ENCODE measurements around the gene ARHGEF37.
"Not testable (repeated sequence)": the region's sequence is repeated elsewhere in the genome, so short reads cannot be mapped to it uniquely, and the experiment has no call there.

Gene ARHGEF37, protein sequence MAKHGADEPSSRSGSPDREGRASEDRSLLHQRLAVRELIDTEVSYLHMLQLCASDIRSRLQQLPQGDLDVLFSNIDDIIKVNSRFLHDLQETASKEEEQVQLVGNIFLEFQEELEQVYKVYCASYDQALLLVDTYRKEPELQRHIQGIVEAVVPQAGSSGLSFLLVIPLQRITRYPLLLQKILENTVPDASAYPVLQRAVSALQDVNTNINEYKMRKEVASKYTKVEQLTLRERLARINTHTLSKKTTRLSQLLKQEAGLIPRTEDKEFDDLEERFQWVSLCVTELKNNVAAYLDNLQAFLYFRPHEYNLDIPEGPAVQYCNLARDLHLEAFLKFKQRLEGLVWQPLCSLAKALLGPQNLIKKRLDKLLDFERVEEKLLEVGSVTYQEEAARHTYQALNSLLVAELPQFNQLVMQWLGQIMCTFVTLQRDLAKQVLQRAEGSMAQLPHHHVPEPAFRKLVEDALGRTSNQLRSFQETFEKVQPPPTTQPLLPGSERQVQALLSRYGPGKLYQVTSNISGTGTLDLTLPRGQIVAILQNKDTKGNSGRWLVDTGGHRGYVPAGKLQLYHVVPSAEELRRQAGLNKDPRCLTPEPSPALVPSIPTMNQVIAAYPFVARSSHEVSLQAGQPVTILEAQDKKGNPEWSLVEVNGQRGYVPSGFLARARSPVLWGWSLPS

DNA sequence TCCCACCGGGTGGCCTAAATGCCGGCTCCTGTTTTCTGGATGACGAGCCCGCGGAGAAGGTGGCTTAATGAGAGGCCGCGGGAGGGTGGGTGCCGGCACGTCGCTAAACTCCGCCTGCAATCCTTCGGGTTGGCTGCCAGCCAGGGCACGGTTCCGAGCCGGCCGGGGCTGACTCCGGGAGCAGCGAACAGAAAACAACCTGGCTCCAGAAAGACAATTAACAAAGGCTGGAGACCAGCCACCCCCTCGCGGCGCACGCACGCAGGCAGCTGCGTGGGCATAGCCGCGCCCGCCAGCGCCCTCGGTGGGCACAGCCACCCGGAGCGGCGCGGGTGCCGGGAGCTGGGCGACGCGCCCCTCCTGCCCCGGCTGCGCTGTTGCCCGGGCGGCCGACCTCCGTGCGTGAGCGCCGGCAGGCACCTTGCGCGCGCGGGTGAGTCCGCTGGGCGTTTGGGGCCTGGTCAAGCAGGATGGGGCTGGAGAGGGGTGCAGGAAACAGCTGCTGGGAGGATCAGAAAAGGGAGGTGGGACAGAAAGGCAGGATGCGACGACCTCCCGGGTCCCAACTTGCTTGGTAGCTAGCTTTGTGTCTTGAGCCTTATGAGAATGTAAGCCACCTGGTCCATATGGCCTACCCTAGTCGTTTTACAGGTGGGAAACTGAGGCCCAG is at the start of gene ARHGEF37:
TSS of gene ARHGEF37 (plus strand) at position 307 of the 670 bp plus-strand sequence. CDS start 16,272 bp downstream, outside the sequence.
- peak; percentile 61 for DNase-seq

DNA sequence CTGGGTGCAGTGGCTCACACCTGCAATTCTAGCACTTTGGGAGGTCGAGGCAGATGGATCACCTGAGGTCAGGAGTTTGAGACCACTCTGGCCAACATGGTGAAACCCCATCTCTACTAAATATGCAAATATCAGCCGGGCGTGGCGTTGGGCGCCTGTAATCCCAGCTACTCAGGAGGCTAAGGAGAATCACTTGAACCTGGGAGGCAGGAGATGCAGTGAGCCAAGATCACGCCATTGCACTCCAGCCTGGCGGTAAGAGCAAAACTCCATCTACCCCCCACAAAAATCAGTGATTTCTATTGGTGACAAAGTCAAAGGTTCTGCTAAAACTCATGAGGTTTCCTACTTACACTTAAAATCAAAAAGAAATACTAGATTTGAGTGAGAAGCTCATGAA is 48.9 kb upstream of the ARHGEF37 start:
- no peak for DNase-seq

DNA sequence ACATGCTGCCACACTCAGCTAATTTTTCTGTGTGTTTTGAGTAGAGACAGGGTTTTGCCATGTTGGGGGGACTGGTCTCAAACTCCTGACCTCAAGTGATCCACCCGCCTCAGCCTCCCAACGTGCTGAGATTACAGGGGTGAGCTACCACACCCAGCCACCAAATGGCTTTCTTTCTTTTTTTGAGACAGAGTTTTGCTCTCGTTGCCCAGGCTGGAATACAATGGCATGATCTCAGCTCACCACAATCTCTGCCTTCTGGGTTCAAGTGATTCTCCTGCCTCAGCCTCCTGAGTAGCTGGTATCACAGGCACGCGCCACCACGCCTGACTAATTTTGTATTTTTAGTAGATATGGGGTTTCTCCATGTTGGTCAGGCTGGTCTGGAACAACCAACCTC is 45.5 kb upstream of the ARHGEF37 start:
- not testable (repeated sequence) for DNase-seq

DNA sequence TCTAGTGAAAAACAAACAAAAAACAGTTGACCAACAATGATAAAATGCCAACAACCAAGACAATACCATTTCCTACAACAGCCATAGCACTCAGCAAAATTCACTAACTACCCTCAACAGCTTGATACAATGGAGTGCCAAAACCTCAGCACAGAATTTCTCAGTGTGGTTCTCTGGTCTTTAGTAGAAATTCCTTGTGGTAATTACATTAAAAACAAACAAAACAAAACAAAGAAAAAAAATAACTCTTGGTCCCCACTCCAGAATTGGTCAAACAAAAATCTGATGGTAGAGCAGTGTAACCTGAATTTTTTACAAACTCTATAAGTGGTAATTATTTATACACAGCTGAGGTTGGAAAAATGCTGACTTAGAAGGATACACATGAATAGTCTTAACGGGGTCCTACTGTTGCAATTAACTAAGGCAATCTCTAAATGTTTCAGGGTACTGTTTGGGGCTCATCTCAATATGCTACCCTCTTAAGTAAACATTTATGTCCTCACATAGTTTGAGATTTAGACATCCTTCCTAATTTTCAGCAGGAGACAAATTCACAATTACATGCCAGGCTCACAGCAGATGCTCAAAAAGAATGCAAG is 43.8 kb upstream of the ARHGEF37 start:
- no peak for DNase-seq

DNA sequence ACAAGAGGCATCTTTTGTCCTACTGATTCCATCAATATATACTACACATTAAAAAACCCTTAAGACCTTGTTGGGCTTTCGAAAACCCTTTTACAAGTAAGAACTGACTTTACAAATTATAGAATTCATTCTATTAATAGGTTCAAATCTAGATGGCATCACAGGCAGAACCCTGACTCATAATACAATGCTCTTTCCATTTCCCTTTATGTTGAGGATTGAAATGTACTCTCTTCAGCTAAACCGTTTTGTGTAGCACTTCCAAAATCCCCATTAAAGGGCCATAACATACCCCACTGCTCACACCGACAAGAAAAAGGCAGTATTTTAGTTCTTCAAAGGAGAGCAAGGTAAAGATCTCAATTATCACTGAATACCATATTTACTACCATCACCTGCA is 41.2 kb upstream of the ARHGEF37 start:
- no peak for DNase-seq

DNA sequence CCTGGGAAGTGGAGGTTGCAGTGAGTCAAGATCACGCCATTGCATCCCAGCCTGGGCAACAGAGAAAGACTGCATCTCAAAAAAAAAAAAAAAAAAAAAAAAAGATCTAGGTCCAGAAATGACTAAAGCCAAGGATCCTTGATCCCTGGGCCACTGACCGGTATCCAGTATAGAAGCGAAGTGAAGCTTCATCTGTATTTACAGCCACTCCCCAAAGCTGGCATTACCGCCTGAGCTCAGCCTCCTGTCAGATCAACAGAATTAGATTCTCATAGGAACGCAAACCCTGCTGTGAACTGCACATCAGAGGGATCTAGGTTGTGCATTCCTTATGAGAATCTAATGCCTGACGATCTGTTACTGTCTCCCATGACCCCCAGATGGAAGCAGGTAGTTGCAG is 39.4 kb upstream of the ARHGEF37 start:
- DNase-seq = no peak

DNA sequence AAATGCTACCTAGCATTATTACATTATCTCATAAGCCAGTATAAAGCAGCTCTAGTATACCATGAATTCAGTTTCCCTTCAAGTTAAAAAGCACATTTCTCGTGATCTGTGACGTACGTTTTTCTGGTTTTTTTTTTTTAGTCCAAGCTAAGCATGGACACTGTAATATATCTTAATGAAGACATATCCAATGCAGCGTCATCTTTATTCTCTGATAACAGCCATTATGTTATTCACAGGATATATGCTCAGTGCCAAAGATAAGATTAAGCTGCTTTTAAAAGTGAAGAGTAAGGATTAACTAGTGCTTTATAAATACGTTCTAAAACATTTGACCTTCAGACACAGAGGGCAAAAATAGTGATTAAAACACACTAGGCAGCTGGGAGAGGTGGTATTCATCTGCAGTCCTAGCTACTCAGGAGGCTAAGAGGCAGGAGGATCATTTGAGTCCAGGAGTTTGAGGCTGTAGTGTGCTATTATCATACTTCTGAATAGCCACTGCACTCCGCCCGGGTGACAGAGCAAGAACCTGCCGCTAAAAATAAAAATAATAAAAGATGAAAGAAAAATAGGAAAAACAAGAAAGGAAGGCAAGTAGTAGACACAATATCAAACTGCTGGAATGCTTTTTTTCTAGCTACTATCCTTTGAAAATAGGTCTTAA is 37.8 kb upstream of the ARHGEF37 start:
- DNase-seq = no peak

DNA sequence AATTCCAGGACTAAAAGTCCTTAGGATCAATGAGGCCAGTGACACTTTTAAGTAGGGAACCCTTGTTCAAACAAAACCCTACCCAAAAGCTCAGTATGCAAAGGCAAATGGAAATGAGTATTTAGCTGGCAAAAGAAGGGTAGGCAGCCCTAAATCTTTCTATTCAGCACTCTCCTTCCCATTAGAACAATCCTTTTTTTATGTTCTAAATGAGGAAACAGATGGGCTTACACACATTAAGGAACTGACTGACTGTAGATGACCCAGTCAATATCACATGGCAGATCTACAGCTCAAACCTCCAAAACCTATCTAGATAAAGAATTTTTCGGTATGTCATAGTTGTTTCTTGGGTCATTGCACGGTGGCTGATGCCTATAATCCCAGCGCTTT is 37.3 kb upstream of the ARHGEF37 start:
- no peak for DNase-seq

DNA sequence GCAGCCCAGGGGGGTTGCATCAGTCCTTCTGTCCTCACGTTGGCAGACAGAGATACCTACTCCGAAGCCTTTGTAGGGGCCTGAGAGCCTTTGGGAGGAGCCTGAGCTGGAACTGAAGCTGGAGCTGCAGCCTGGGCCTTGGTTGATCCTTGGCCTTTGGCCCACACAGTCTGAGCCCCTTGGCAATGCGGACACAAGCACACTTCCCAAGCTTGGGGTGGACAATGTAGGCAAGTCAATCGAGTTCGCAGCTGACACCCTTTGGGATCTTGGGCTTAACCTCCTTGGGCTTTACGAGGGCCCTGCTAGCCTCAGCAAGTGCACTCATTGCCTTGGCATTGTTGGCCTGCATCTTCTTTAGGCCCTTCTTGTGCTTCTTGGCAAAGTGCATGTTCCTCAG is 36.0 kb upstream of the ARHGEF37 start:
- DNase-seq = no peak

DNA sequence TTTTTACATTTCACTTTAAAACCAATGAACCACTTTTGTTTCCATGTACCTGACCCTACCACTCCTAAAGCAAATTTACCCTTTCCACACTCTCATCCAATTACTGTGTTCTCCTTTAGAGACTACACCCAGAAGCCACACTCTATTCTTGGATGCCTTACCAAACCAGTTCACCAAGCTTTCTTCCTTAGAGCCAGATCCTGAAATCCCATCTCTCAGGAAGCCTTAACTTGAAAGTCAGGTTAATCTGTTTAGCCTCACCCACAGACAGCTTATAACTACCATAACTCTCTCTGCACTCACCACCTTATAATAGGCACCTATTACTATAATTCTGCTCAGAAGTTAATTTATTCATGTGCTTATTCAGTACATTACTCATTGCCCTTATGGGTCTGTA is 34.3 kb upstream of the ARHGEF37 start:
- DNase-seq = no peak

DNA sequence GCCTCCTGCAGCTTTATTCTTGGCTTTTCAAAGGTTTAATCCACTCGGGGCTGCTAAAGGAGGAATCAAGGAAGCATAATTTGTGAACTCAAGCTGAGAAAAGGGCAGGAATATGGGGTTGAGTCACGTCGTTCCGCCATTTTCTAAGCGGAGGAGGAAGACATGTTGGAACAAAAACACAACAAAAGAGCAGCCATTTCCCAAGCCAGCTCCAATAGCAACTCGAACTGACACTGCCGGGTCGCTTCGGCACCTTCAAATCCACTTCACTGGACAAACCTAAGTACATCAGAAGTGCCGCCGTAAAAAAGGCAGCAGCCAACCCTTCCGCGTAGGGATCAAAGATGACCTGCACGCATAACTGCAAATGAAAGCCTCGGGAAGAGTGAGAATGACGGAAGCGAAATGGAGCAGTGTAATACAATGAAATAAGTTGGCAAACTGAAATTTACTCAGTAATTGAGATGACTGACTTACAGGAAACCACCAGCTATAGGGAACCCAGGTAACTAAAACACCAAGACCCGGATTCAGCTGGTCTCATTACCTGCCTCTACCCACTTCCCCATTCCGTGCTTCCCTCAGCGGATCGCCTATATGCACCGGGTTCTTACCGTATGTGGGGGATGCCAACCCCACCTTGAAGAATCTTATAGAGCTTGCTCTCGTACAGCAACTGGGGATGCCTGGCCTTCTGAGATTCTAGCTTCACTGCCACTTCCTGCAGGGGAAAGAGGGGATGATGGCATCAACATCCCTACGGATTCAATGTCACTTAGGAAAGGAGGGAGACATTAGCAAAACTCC is 31.6 kb upstream of the ARHGEF37 start:
- DNase-seq = peak; percentile 59

DNA sequence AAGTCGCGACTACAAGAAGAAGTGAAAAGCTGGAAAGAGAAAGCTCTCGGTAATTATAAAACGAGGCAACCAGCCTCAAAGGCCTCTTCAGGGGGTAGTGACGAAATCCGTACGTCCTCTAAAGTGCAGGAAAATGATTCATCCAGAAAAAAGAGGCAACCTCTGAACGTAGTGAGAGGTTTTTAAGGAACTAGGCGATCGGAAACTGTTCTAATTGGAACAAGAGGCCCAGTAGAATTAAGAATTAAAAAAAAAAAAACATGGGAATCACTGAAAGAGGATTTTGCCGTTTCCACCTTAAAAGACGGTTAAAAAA is 31.1 kb upstream of the ARHGEF37 start:
- DNase-seq = peak; percentile 56

DNA sequence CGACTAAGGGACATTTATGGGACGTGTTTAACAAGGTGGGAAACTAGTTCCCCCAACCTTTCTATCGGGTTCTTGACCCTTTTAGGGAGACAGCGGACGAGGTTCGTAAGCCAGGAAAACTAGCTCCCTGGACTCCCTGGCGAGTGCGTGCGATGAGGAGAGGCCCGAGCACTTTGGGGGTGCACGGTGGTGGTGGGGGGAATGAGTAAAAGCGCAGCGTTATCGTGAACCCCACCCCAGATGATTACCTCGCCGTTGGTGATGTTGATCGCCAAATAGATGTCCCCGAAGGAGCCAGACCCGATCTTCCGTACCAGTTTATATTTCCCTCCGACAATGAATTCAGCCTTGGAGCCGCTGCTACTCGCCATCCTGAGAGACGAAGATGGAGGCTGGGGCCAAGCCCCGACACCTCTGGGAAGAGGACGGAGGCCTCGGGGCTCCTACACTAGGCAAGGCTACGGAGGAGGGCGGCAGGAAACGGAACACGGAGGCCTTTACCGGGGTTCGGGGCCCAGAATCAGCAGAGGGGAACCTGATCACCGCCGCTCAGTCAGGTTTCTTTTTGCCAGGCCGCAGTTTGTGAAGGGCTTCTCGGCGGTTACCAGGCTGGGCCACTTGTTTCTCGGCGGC is 30.6 kb upstream of the ARHGEF37 start:
- DNase-seq = peak; percentile 20

DNA sequence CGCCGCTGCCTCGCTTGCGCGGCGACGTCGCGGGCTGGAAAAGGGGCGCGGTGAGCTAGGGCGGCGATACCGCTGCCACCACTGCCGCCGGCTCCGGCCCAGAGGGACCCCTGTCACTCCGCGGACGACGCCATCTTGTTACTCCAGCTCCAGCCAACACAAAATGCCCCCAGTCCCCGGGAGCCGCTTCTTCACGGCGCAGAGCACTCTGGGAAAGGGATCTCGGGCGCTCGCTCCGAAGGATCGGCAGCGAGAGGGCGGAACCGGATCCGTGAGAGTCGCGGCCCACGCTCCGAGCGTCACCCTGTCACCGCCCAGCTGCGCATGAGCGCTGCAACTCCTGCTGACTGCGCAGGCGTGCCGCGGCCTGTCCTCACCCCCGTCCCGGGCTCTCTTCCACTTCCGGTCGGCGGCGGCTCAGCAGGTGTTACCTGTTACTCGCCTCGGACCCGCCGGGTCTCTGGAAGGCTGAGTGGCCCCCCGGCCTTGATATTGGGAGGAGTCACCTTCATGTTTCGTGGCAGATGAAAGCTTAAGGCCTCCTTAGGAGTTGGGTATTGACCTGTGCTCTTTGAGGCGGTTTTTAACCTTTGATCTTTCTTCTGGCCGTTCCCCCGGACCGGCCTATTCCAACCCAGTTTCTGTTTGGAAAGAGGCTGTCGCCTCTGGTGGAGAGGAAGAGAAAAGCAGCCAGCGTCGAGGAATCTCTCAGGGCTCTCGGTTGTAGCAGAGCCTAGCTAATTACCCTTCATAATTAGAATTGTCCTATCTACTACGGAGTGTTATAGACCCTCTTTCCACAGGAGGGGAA is 29.9 kb upstream of the ARHGEF37 start, which contains the start of gene CSNK1A1:
TSS of gene CSNK1A1 (minus strand) at position 213 of the 811 bp plus-strand sequence. CDS start 475 bp downstream, outside the sequence.
- DNase-seq = peak; percentile 99

DNA sequence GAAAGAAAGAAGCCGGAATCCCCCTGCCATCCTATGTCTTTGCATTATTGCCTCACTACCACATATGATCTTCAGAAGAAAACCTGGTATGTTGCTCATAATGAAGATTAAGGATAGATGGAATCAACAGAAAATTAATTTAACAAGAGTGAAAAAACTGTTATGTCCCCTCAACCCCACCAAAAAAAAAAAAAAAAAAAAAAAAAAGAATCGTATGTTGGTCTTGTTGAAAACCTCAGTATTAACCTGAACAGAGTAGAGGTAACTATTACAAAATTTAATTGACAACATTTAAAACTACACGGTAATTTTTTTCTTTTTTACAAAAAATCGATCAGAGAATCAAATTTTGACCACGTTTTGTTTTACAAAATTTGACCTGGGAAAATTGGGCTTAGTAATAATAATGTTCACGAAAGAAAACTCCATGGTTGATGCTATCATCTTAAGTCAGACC is 29.2 kb upstream of the ARHGEF37 start:
- no peak for DNase-seq

DNA sequence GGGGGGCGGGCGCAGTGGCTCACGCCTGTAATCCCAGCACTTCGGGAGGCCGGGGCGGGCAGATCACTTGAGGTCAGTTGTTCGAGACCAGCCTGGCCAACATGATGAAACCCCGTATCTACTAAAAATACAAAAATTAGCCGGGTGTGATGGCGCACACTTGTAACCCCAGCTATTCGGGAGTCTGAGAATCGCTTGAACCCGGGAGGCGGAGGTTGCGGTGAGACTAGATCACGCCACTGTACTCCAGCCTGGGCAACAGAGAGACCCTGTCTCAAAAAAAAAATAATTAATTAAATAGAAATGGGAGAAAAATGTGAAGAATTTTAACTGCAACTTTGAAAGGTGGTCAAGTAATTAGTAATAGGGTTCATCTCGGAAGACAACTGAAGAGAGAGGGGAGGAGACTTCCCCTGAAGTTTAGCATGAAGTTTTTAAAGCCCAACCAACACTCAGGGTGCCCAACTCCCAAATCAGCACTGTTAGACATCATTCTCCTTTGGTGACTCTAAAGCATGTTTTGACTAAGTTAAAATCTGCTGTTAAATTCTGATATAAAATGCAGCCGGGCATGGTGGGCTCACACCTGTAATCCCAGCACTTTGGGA is 28.6 kb upstream of the ARHGEF37 start:
- DNase-seq = no peak

DNA sequence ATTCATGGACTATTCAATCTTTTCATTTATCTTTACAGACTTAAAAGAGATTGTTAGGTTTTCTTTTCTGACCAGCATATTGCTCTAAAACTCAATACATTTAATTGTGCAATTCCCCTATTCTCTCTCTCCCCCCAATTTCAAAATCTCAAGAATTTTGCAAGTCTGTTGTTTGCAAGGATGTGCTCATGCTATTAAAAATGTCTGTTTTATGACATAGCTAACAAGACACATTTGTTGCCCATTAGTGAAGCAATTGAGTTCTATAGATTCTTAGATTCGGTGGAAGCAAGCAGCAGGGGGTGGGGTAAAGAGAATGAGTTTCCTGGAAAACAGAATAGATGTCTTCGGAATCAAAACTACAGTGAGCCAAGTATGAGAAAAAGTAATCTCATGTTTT is 21.6 kb upstream of the ARHGEF37 start:
- DNase-seq = peak; percentile 44

DNA sequence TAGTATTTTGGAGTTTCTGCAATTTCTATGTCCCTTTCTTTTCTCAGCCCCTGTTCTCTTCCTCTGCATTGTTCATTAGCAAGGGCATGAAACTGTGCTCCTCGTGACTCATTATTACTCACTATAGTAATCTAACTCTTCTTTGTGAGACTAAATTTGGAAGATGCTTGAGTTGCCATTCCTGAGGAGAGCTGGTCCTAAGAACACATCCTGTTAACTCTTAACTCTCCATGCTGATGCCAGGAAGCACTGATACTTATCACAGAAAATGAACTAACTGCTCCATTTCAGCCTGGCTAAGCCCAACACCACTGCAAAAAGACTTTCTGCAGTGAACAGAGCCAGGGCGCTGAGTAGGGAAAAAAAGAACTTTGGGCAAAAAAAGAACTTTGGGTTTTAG is 19.4 kb upstream of the ARHGEF37 start:
- peak; percentile 95 for DNase-seq

DNA sequence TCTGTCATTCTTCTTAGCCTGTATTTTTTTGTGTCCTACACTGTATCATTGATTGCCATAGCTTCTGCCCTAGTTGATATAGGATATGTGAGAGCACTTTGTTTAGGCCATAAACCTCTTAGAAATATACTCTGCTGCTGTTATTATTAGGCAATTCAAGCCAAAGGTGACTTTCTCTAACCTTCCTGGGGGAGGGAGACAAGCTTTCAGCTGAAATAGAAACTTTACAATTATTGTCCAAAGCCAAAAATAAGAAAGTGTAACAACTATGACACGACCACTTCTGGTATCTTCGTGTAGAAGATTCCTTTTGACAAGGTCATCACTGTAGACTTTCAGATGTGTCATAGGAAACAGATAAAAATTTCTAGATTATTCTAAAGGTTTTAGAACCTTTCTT is 17.8 kb upstream of the ARHGEF37 start:
- DNase-seq = peak; percentile 59

DNA sequence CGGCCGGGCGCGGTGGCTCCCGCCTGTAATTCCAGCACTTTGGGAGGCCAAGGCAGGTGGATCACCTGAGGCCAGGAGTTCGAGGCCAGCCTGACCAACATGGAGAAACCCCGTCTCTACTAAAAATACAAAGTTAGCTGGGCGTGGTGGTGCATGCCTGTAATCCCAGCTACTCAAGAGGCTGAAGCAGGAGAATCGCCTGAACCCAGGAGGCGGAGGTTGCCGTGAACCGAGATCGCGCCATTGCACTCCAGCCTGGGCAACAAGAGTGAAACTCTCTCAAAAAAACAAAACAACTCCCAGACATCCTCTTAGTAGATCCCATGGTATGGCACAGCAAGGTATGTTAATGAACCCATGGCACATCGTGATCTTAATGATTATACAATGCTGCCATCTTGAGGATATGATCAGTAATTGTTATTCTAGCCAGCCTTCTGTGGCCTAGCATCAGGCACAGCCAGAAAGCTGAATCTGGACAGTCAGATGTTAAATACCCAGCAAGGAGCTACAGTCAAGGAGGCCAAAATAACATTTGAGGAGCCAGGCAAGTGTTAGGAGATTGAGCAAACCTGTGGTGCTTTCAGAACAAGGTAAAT is 16.7 kb upstream of the ARHGEF37 start:
- DNase-seq = peak; percentile 83

Data from EL (cell line).